Lung (tissue), 12 donors: ENCODE results near the gene ITIH3. TPM values are rescaled to one million over a fixed set of nuclear protein-coding genes. Genes with fewer than 3 reads are reported as not detected.

Experiments
- ATAC-seq: fragments of 200-7000 bp; cut with Tn5 transposase; one replicate; pipeline ENCODE4 v1.9.1; 2020; ENCODE audit warnings: moderate number of reproducible peaks; ENCODE audit not compliant: insufficient read depth, low FRiP score
- DNase-seq, 3 donors: peaks; one replicate each; pipeline ENCODE4 v3.0.0-alpha.2; 2013 to 2017
- H3K27ac ChIP-seq, 2 donors: one replicate each; pipeline ENCODE4 v1.5.1; 2013; ENCODE audit warnings: mild to moderate bottlenecking in 2 of 2, moderate library complexity in 2 of 2, control low read depth in 1 of 2, inconsistent platforms in 1 of 2, low read depth in 1 of 2, low read length in 1 of 2
- H3K27me3 ChIP-seq, 3 donors: one replicate each; pipeline ENCODE4 v1.5.1; 2013; ENCODE audit warnings: low read length in 2 of 3; ENCODE audit not compliant: control insufficient read depth in 3 of 3, insufficient read depth in 3 of 3
- H3K36me3 ChIP-seq, 4 donors: one replicate each; pipeline ENCODE4 v1.5.1; 2013; ENCODE audit warnings: low read length in 4 of 4, mild to moderate bottlenecking in 1 of 4, moderate library complexity in 1 of 4; ENCODE audit not compliant: control insufficient read depth in 4 of 4, insufficient read depth in 4 of 4
- H3K4me1 ChIP-seq, 5 donors: one replicate each; pipeline ENCODE4 v1.5.1; 2013; ENCODE audit warnings: low read length in 5 of 5, mild to moderate bottlenecking in 2 of 5, moderate library complexity in 1 of 5; ENCODE audit not compliant: control insufficient read depth in 5 of 5, insufficient read depth in 5 of 5
- H3K4me3 ChIP-seq: one replicate; pipeline ENCODE4 v1.5.1; 2013; ENCODE audit warnings: mild to moderate bottlenecking, control low read depth, moderate library complexity
- H3K9ac ChIP-seq, 2 donors: one replicate each; pipeline ENCODE4 v1.5.1; 2013; ENCODE audit warnings: low read length in 2 of 2, control low read depth in 1 of 2; ENCODE audit not compliant: insufficient read depth in 1 of 2
- H3K9me3 ChIP-seq, 4 donors: one replicate each; pipeline ENCODE4 v1.5.1; 2013; ENCODE audit warnings: low read length in 3 of 4, mild to moderate bottlenecking in 1 of 4, moderate library complexity in 1 of 4; ENCODE audit not compliant: control insufficient read depth in 4 of 4, insufficient read depth in 3 of 4
- CTCF ChIP-seq: IDR thresholded peaks from 2 replicates; pipeline ENCODE4 v1.5.1; 2012; ENCODE audit warnings: mild to moderate bottlenecking; ENCODE audit errors: control extremely low read depth, extremely low read depth
- WGBS, 2 donors: extraction: QIAGEN DNeasy Blood & Tissue Kit; methylation state at CpG; one replicate each; pipeline ENCODE4 v1.1.7; 2013; 5-methylcytosine and 5-hydroxymethylcytosine counted together
- polyA plus RNA-seq, 2 donors: library from polyadenylated mRNA; stranded (reverse); fragments of 200-250 nt; gene quantifications; one replicate each; pipeline ENCODE4 v1.2.1, GENCODE V29; 2013
- total RNA-seq, 2 donors: library from RNA; depleted of rRNA in 1 of 2; stranded (reverse); fragments of >200 nt in 1 of 2; gene quantifications; one replicate each; pipeline ENCODE4 v1.2.1, GENCODE V29; 2014 to 2021
- donor health status: control.
- donor health status: control.
- donor health status: Bipolar disorder and iron deficiency.
- donor health status: healthy.
- donor health status: DM: yes; HTN: yes; CAD: no.

ITIH3 gene
- total and polyA plus RNA-seq, 4 donors = 0.54 to 3.2 (median 1.7) TPM

GRCh38 chr3:52792413-52792812 lies 2.2 kb upstream of the ITIH3 start:
- H3K9me3 ChIP-seq = no peaks in the 10 kb centered on the region
- H3K4me3 ChIP-seq = no peak overlapping the region
- no peak for ATAC-seq
- TF ChIP-seq CTCF = no peak
- H3K36me3 ChIP-seq = no peaks in the 10 kb centered on the region
- no peak for DNase-seq
- no peak overlapping the region for H3K27ac ChIP-seq
- H3K9ac ChIP-seq = no peak overlapping the region
- H3K27me3 ChIP-seq = no peaks in the 10 kb centered on the region
- WGBS, 2 donors = 86 to 87% methylated on average over 7 of the region's 7 CpGs
- no peaks in the 10 kb centered on the region for H3K4me1 ChIP-seq

GRCh38 chr3:52792961-52793695 lies 1.5 kb upstream of the ITIH3 start:
- no peaks in the 10 kb centered on the region for H3K9me3 ChIP-seq
- DNase-seq = no peak
- no peak overlapping the region for H3K27ac ChIP-seq
- H3K4me1 ChIP-seq = no peaks in the 10 kb centered on the region
- H3K27me3 ChIP-seq = no peaks in the 10 kb centered on the region
- H3K4me3 ChIP-seq = no peak overlapping the region
- WGBS, 2 donors = 77 to 86% methylated on average over 18 of the region's 18 CpGs
- no peak for TF ChIP-seq CTCF
- H3K9ac ChIP-seq = no peak overlapping the region
- ATAC-seq = no peak
- H3K36me3 ChIP-seq = no peaks in the 10 kb centered on the region

GRCh38 chr3:52793702-52794611 lies 639 bp upstream of the ITIH3 start:
- WGBS, 2 donors = 78 to 86% methylated on average over 9 of the region's 9 CpGs
- Histone ChIP-seq H3K27me3 (no peaks in the 10 kb centered on the region), H3K36me3 (no peaks in the 10 kb centered on the region), H3K4me3 (no peak overlapping the region), H3K4me1 (no peaks in the 10 kb centered on the region), H3K9me3 (no peaks in the 10 kb centered on the region), H3K27ac (no peak overlapping the region), H3K9ac (no peak overlapping the region)
- ATAC-seq = no peak
- TF ChIP-seq CTCF = no peak
- peak in 1 of 3 donors; percentile 13 for DNase-seq
